DND-41 (cell line): Measurements from ENCODE around the gene PUSL1.

Experiments
- ATAC-seq: fragments of 200-7000 bp; cut with Tn5 transposase; 3 replicates; pipeline ENCODE4 v1.9.1; 2021; ENCODE audit warnings: low read depth; ENCODE audit not compliant: insufficient read depth
- DNase-seq: peaks from one replicate; pipeline ENCODE4 v3.0.0-alpha.2; 2020
- H2AFZ ChIP-seq: 2 replicates; pipeline ENCODE4 v1.6.0; 2012; ENCODE audit warnings: low read depth, low read length
- H3K27ac ChIP-seq: 2 replicates; pipeline ENCODE4 v1.5.1; 2012; ENCODE audit warnings: low read length, inconsistent platforms
- H3K27me3 ChIP-seq: fragments of 200-600 bp; sonication (generic); 2 replicates; pipeline ENCODE4 v1.6.0; 2012; ENCODE audit warnings: low read length, mild to moderate bottlenecking, inconsistent platforms; ENCODE audit not compliant: insufficient read depth, poor library complexity
- H3K36me3 ChIP-seq: 2 replicates; pipeline ENCODE4 v1.5.1; 2012; ENCODE audit warnings: low read length, inconsistent platforms; ENCODE audit not compliant: insufficient read depth
- H3K4me1 ChIP-seq: 2 replicates; pipeline ENCODE4 v1.5.1; 2012; ENCODE audit warnings: mild to moderate bottlenecking, low read length; ENCODE audit not compliant: insufficient read depth
- H3K4me2 ChIP-seq: 2 replicates; pipeline ENCODE4 v1.6.0; 2012; ENCODE audit warnings: mild to moderate bottlenecking, moderate library complexity, low read length, inconsistent platforms; ENCODE audit not compliant: insufficient read depth
- H3K4me3 ChIP-seq, 2 experiments: fragments of 200-600 bp in 1 of 2; shearing (Covaris generic) in 1 of 2; 2 replicates each; pipeline ENCODE4 v1.5.1; 2012 to 2016; ENCODE audit warnings: inconsistent platforms in 2 of 2, low read length in 2 of 2, mild to moderate bottlenecking in 2 of 2, low read depth in 1 of 2, moderate library complexity in 1 of 2
- H3K79me2 ChIP-seq: 2 replicates; pipeline ENCODE4 v1.6.0; 2012; ENCODE audit warnings: low read length, inconsistent platforms; ENCODE audit not compliant: insufficient read depth
- H3K9ac ChIP-seq: 2 replicates; pipeline ENCODE4 v1.6.0; 2012; ENCODE audit warnings: low read depth, mild to moderate bottlenecking, inconsistent platforms, low read length, moderate library complexity
- H3K9me3 ChIP-seq: 2 replicates; pipeline ENCODE4 v1.5.1; 2012; ENCODE audit warnings: low read length, moderate library complexity, mild to moderate bottlenecking, inconsistent platforms; ENCODE audit not compliant: insufficient read depth, severe bottlenecking
- H4K20me1 ChIP-seq: 2 replicates; pipeline ENCODE4 v1.6.0; 2012; ENCODE audit warnings: low read length; ENCODE audit not compliant: insufficient read depth
- CTCF ChIP-seq: IDR thresholded peaks from 2 replicates; pipeline ENCODE4 v1.5.1; 2012; ENCODE audit warnings: borderline replicate concordance, low read length, moderate library complexity, mild to moderate bottlenecking; ENCODE audit not compliant: poor library complexity, severe bottlenecking; ENCODE audit errors: extremely low read depth
- EZH2 ChIP-seq: IDR thresholded peaks from 3 replicates; pipeline ENCODE4 v1.6.1; 2012; ENCODE audit warnings: borderline replicate concordance, low read depth, mild to moderate bottlenecking, moderate library complexity, low read length, inconsistent platforms; ENCODE audit not compliant: severe bottlenecking

PUSL1 gene

GRCh38 chr1:1320666-1321448 lies 12.5 kb downstream of the PUSL1 start:
- Histone ChIP-seq H2AFZ (no peak overlapping the region), H3K27ac (no peak overlapping the region), H3K4me1 (peaks cover 44% of the 10 kb centered on the region), H3K4me3 (no peak overlapping the region), H3K79me2 (peaks cover 81% of the 10 kb centered on the region), H3K9me3 (no peaks in the 10 kb centered on the region), H4K20me1 (peaks cover 69% of the 10 kb centered on the region), H3K4me2 (peak overlapping the region; percentile 50; the same call in 1 of the 2 replicates), H3K9ac (no peak overlapping the region), H3K36me3 (peaks cover 58% of the 10 kb centered on the region), H3K27me3 (no peaks in the 10 kb centered on the region)
- TF ChIP-seq EZH2 = no peak
- TF ChIP-seq CTCF = no peak
- DNase-seq = no peak
- no peak for ATAC-seq

DNA sequence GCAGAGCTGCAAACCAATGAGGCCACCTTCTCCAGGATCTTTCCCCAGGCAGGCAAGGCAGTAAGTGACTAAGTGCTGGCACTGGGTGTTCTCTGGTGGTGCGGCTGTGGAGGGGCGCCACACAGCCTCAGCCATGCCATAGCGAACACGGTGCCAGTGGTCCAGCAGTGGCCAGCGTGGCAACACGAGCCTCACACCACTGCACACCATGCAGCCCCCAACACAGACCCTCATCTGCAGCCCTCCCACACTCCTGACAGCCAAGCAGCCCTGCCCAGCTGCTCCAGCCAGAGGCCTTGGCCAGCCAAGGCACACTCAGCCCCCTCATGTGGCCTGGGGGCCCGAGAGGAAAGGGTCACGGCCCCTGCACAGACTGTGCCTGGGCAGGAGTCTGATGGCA lies 13.1 kb downstream of the PUSL1 start:
- H3K9ac ChIP-seq = peak overlapping the region; percentile 21; the same call in 1 of the 2 replicates
- H4K20me1 ChIP-seq = peaks cover 75% of the 10 kb centered on the region

GRCh38 chr1:1322418-1322817 lies 14.0 kb downstream of the PUSL1 start:
- Histone ChIP-seq H3K4me1 (peaks cover 51% of the 10 kb centered on the region), H3K27ac (no peak overlapping the region), H3K27me3 (no peaks in the 10 kb centered on the region), H3K9ac (no peak overlapping the region; the same call in 1 of the 2 replicates), H2AFZ (no peak overlapping the region), H3K4me2 (peak overlapping the region; percentile 84), H3K36me3 (peaks cover 59% of the 10 kb centered on the region), H3K4me3 (peak overlapping the region in 1 of 2 experiments; percentile 59; a peak in 1 of 4 replicates), H3K79me2 (peaks cover 86% of the 10 kb centered on the region), H3K9me3 (no peaks in the 10 kb centered on the region), H4K20me1 (peaks cover 78% of the 10 kb centered on the region)
- ATAC-seq (no peak), DNase-seq (no peak)
- no peak for TF ChIP-seq CTCF
- TF ChIP-seq EZH2 = no peak

More for the DNA sequence above, 13.1 kb downstream of the PUSL1 start:
- DNase-seq (no peak), ATAC-seq (no peak)
- Histone ChIP-seq H3K9me3 (no peaks in the 10 kb centered on the region), H3K27me3 (no peaks in the 10 kb centered on the region), H3K4me3 (no peak overlapping the region), H2AFZ (no peak overlapping the region), H3K36me3 (peaks cover 55% of the 10 kb centered on the region), H3K4me1 (peaks cover 50% of the 10 kb centered on the region), H3K79me2 (peaks cover 85% of the 10 kb centered on the region), H3K27ac (no peak overlapping the region), H3K4me2 (peak overlapping the region; percentile 50)
- TF ChIP-seq EZH2 = no peak
- no peak for TF ChIP-seq CTCF
